WTC11 (cell line): Measurements from ENCODE around the gene ERBB2.

Experiments
- ATF3 ChIP-seq: sonication (generic); formaldehyde crosslinking; conservative IDR thresholded peaks from 2 replicates; pipeline ENCODE4 v1.8.1; 2022; ENCODE audit warnings: mild to moderate bottlenecking, missing genetic modification reagents
- CTCF ChIP-seq: fragments of 200-600 bp; IDR thresholded peaks from 2 replicates; pipeline ENCODE4 v1.8.0; 2022; ENCODE audit warnings: antibody characterized with exemption
- ESRRA ChIP-seq: sonication (generic); formaldehyde crosslinking; IDR thresholded peaks from 2 replicates; pipeline ENCODE4 v1.8.1; 2022; ENCODE audit warnings: mild to moderate bottlenecking, missing genetic modification reagents, borderline replicate concordance
- FOXP1 ChIP-seq: sonication (generic); formaldehyde crosslinking; IDR thresholded peaks from 2 replicates; pipeline ENCODE4 v1.8.0; 2022; ENCODE audit warnings: missing genetic modification reagents, mild to moderate bottlenecking, moderate library complexity, borderline replicate concordance
- JUN ChIP-seq: sonication (generic); formaldehyde crosslinking; IDR thresholded peaks from 2 replicates; pipeline ENCODE4 v1.8.0; 2023; ENCODE audit warnings: mild to moderate bottlenecking, missing genetic modification reagents

DNA sequence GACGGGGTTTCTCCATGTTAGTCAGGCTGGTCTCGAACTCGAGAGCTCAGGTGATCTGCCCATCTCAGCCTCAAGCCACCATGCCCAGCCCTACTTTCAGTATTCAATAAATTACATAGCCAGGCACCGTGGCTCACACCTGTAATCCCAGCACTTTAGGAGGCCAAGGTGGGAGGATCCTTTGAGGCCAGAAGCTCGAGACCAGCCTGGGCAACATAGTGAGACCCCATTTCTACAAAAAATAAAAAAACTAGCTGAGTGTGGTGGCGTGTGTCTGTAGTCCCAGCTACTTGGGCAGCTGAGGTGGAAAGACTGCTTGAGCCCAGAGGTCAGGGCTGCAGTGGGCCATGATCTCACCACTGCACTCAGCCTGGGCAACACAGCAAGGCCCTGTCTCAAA, 22.2 kb downstream of the ERBB2 start:
- TF ChIP-seq ESRRA (CRISPR knock-in tag) (no peak), FOXP1 (CRISPR knock-in tag) (no peak), JUN (no peak), CTCF (no peak), ATF3 (CRISPR knock-in tag) (no peak)
